HG03066 (cell line): ENCODE data around the gene BMPR1B.
"Not testable (repeated sequence)": the region's sequence is repeated elsewhere in the genome, so short reads cannot be mapped to it uniquely, and the experiment has no call there.

Experiments used
- ATAC-seq: cut with Tn5 transposase; IDR thresholded peaks from one replicate; pipeline ENCODE4 v1.9.1; 2021; ENCODE audit warnings: low read depth; ENCODE audit not compliant: unreplicated experiment

BMPR1B gene

DNA sequence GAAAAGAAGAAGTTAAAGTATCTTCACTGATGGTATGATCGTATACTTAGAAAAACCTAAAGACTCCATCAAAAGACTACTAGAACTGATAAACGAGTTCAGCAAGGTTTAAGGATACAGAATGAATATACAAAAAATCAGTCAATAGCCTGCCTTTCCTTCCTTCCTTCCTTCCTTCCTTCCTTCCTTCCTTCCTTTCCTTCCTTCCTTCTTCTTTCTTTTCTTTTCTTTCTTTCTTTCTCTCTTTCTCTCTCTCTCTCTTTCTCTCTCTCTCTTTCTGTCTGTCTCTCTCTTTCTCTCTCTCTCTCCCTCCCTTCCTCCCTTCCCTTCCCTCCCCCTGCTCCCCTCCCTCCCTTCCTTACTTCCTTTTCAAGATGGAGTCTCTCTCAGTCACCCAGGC is 362.7 kb downstream of the BMPR1B start:
- ATAC-seq = no peak

DNA sequence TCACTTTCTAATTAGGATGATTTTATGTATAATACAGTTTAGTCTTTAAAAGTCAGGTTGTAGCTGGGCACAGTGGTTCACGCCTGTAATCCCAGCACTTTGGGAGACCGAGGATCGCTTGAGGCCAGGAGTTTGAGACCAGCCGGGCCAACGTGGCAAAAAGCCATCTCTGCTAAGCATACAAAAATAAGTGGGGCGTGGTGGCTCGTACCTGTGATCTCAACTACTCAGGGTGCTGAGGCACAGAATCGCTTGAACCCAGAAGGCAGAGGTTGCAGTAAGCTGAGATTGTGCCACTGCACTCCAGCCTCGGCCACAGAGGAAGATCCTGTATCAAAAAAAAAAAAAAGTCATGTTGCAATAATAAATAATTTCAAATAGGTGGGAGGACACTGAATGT is 364.2 kb downstream of the BMPR1B start:
- ATAC-seq = no peak

DNA sequence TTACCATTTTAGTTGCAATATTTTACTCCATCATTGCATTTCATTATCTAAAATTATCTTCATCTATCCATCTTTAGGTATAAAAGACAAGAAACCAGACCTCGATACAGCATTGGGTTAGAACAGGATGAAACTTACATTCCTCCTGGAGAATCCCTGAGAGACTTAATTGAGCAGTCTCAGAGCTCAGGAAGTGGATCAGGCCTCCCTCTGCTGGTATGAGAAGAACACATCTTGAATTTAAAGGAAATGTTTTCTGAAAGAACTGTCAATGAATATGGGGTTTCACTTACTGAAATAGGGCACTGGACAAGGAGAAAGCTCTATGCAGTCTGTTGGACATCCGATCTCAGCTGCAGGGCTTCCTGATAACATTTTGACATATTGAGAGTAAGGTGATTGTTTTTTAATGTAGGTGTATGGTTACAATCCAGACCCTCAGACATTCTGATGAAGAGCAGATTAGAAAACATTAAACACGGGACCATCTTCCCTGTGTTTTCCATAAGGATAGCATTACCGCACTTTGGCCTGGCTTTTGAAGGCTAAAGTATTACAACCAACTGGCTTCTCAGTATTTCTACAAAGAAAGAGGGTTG is 367.2 kb downstream of the BMPR1B start:
- no peak for ATAC-seq

DNA sequence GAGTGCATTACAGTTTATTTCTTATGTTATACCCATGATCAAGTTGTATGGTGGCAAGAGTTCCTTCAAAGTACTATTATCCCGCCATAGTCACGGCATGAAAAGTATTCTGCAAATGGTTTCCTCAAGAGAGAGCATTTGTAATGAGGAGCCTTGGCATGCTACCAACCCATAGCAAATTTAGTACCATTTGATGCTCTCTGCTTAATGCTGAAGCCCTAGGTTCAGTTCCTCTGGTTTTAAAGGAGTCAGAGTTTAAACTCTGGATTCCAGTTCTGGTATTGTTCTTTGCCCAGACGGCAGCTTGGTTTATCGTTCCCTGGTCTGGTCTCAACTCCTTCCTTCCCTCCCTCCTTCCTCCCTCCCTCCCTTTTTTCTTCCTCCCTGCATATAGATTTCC is 371.3 kb downstream of the BMPR1B start:
- no peak for ATAC-seq

DNA sequence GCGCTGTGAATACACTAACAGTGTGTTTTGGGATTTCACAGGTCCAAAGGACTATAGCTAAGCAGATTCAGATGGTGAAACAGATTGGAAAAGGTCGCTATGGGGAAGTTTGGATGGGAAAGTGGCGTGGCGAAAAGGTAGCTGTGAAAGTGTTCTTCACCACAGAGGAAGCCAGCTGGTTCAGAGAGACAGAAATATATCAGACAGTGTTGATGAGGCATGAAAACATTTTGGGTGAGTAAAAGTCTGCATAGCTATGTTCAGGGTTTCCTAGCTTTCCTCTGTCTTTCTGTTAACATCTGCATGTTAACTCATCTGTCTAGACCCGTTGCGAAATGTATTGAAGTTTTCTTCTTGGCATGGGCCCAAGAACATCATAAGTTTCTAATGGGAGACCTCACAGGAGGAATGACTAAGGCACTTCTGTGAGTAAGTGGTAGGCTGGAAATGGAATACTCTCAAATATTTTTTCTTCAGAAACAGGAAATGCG is 372.1 kb downstream of the BMPR1B start:
- ATAC-seq = no peak

DNA sequence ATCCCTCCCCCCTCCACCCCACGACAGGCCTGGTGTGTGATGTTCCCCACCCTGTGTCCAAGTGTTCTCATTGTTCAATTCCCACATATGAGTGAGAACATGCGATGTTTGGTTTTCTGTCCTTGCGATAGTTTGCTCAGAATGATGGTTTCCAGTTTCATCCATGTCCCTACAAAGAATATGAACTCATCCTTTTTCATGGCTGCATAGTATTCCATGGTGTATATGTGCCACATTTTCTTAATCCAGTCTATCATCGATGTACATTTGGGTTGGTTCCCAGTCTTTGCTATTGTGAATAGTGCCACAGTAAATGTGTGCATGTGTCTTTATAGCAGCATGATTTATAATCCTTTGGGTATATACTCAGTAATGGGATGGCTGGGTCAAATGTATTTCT is 376.3 kb downstream of the BMPR1B start:
- ATAC-seq = not testable (repeated sequence)

DNA sequence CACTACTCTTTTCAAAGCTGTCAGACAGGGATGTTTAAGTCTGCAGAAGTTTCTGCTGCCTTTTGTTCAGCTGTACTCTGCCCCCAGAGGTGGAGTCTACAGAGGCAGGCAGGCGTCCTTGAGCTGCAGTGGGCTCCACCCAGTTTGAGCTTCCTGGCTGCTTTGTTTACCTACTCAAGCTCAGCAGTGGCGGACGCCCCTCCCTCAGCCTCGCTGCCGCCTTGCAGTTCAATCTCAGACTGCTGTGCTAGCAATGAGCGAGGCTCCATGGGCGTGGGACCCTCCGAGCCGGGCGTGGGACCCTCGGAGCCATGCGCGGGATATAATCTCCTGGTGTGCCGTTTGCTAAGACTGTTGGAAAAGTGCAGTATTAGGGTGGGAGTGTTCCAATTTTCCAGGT is 381.7 kb downstream of the BMPR1B start:
- not testable (repeated sequence) for ATAC-seq

DNA sequence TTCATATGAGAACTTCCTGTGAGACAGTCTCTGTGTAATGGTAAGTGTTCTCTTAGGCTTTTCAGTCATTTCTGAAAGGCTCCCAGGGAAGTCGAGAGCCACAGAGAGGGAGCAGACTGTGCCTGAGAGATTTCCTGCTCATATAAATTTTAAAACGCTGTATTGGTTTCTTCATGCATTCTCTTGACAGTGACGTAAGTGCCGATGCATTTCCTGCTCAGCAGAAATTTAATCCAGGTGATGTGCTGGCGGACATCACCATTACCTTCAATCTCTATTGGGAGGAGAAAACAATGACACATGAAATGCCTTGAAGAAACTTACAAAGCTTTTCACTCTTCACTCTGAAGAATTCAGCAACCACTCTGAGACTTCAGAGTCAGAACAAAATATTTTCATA is 383.6 kb downstream of the BMPR1B start:
- no peak for ATAC-seq

DNA sequence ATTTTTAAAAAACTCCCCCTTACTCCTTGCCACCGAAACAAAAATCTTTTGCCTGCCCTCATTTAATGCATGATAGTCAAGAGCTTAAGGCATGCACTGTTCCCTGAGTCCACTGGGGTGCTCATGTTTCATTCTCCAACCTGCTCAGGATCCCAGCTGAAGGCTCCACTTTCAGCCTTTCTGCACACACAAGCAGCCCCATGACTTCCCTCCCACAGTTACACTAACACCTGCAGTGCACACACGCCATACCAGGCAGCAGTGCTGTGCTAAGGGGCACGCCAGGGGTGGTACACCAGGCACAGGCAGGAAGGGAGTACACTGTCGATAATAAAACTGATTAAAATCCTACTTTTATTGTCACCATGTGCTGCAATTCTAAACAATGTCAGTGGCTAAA is 385.2 kb downstream of the BMPR1B start:
- no peak for ATAC-seq

DNA sequence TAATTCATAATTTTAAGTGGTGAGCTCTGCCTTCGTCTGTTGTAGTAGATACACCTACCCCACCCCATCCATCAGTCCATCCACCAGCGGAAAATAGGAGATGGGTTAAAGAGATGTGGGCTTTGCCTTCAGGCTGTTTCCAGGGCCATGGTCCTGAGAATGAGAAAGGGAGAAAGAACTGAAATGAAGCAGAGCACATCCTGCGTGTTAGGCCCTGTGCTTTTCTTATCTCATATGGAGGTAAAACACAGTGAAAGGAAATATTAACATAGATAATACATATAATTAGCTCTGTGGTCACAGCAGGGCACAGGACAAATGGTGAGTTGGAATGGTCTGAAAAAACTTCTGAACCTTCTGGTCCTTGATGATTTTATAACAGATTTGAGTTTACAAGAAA is 393.5 kb downstream of the BMPR1B start:
- no peak for ATAC-seq

DNA sequence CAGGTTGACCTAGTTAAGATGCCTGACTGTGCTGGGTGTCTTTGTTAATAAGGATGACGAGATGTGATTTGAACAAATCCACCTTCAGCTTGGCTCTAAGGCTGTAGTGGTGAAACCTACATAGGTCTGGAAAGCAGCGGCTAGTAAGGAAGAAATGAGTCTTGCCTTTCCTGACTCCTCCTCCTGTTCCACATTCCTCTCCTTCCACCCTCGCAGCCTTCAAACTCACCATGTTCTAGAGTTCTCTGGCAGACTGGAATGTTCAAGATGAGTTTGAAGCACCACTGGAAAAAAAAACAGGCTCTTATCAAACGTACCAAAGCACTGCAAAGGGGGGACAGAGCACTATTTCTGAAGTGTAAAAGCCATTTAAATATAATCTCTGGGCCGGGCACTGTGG is 395.4 kb downstream of the BMPR1B start:
- ATAC-seq = no peak

DNA sequence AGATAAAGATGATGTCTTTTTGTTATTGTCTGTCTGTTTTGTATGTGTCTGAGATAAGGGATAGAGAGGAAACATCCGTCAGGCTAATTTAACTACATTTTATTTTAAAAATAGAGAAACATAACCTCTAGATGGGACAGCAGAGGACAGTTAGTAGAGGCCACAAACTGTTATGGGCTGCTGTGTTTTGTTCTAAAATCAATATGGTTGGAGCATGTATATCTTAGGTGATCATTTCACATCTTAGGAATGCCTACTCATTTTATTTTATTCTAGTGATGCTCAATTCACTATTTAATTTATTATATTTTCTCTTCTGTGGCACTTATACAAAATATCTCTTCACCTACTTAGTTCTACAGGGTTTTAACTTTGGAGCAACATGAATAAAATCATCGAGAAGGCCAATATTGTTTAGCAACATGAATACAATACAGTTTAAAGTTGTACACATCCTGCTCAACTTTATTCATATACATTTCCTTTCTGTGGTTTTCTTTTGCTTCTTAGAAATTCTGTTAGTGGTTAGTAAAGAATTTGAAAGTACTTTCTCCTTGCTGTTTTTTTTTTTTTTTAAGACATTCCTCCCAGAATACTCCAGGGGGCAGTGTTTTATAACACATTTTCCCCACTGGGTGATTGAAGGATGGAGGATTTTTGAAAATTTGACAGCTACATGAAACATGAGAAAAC is 398.1 kb downstream of the BMPR1B start:
- no peak for ATAC-seq

DNA sequence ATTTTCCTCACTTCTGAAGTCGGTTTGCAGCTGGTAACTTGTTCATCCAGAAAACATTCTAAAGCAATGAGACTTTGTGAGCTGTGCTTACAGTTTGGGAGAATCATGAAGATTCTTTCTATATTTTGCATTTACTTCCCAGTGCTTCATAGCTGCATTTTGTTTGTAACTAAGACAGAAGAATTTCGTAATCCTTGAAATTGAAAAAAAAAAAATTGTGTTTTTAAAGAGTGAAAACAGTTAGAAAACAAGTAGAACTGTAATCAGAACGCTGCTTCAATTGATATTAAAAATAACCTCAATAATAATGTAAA is 398.7 kb downstream of the BMPR1B start:
- no peak for ATAC-seq

DNA sequence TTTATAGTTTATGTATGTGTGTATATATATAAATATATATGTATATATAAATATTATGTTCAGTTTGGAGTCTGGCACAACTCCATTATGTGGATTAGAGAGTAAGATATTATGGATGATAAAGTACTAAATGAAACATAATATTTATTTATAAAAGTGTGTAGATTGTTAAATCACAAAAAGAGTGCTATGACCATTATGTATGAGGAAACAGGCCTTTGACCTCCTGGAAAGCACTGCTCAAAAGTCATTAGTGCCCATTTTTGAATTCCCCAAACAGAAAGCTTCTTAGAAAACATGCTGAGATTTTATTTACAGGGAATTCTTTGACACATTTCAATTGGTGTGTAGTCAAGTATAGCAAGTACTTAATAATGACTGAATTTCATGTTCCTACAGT is 399.8 kb downstream of the BMPR1B start:
- no peak for ATAC-seq

DNA sequence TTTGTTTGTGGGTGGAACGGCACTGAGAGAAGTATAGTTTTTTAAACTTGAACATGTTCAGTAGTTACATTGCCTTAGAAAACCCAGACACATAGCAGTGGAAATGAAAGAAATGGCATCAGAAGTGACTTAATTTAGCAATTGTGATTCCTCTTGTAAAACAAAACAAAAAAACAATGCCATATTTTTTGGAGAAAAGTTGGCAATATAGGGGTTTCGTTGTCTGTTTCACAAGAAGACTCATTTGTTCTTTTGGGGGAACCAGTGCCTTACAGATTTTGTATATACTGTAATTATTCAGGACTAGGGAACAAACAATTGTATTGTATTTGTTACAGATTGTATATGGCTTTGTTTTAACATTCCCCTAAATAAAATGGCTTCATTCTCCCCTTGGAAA is 400.3 kb downstream of the BMPR1B start:
- ATAC-seq = no peak

DNA sequence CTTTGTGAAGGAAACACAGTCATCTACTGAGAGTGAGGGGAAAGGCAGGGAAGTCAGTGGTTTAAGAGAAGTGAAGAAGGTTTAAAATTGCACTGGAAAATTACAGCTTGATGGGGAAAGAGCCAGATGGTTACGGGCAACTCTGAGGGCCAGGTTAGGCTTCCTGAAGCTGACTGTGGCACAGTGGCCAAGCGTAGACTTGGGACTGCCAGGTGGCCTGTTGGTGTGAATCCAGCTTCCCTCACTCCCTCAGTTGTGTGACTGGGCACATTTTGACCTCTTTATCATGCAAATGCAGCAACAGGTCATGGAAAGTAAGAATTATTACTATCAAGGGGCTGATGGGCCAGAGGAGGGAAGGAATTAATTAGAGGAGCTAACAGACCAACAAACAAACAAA is 400.9 kb downstream of the BMPR1B start:
- ATAC-seq = no peak

DNA sequence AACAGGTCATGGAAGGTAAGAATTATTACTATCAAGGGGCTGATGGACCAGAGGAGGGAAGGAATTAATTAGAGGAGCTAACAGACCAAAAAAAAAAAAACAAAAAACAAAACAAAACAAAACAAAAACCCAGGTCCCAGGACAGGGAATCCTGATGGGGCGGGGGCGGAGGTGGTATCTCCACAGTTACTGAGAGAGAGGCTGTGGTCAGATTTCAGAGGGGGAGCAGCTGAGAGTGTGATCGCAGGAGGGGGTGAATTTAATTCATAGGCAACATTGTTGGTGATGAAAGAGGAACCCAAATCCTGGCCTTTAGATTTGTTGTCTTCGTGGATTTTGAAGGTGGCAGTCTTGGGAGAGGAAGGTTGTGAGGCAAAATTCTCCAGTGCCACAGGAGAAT is 401.6 kb downstream of the BMPR1B start:
- no peak for ATAC-seq

DNA sequence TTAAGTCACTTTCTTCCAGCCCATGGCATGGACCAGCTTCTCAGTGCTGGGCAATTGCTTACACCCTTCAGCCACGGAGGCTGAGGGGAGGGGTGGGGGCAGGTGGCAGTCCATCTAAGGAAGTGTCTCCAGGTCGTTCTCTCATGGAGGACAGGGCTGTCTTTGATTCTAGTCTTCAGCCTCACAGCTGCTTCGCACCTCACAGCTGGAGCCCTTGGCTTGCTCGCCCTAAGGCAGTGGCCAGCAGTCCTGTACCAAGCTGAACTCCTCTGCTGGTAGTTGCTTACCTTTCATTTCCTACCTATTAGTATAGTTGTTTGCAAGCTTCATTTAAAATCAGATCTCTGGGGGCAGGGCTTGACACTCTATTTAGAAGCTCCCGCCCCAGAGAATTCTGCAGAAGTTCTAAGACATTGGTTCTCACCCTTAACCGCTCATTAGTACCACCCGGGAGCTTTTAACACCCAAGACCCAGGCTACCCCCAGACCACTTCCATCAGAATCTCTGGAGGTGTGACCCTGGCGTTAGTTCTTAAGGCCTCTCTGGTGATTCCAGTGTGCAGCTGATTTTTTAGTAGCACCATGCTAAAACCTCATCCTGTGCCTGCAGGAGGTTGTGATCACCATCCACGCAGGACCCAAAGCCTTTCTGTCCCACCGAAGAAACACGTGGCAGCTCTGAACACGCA is 404.2 kb downstream of the BMPR1B start:
- ATAC-seq = no peak

DNA sequence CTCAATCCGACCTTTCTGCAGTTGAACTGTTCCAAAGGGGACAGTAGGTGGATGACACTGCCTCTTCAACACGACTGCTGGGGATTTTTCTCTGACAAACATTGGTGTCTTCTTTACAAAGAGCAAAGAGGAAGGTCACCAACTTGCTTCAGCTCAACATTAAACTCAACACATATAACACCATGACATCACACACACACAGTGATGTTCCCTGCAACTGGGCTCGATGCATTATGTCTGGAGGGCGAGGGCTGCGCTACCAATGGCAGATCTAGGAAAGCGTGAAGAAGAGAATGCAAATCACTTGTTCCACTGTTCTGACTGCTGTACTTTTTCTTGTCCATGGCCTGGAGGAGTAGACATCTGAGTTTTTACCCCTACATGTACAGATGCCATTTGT is 405.1 kb downstream of the BMPR1B start:
- ATAC-seq = no peak

DNA sequence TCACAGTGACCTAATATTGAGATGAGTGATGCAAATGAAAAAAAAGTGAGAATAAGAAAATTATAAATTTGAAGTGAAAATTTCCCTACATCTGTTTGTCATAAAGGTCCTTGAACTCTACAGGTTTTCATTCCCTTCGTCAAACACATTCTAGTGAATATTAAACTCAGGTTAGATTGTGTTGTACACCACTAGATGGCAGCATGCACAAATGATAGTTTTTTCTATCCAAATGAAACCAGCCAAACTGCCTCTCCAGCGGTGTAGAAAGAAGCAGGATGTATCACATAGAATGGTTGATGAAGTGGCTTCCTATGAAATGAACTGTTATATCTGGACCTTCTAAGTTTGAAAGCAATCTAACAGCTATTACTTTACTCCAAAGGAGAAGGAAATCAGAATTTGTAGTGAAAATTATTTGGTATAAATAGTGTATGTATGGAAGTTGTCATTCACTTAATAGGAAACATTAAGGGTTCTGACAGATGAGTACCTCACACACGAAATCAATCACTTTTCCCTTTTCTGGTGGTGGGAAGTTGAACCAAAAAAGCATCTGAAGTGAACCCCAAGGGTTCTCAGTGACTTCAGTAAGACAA is 408.3 kb downstream of the BMPR1B start:
- ATAC-seq = peak; percentile 80

DNA sequence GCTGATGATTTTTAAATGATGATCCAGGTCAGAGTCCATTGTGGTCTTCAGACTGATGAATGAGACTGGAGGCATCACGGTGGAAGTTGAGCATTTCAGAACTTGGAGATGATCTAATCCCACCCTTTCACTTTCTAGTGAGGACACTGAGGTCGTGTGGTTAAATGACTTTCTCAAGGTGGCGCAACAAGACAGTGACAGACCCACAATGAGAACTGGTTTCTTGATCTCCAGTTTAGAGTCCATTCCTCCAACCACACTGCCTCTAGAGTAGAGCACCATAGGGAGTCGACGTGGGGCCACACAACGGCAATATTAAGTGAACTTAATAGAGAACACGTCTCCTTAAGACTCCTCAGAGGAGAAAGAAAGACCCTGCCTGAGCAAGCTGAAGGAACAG is 410.1 kb downstream of the BMPR1B start:
- ATAC-seq = no peak

DNA sequence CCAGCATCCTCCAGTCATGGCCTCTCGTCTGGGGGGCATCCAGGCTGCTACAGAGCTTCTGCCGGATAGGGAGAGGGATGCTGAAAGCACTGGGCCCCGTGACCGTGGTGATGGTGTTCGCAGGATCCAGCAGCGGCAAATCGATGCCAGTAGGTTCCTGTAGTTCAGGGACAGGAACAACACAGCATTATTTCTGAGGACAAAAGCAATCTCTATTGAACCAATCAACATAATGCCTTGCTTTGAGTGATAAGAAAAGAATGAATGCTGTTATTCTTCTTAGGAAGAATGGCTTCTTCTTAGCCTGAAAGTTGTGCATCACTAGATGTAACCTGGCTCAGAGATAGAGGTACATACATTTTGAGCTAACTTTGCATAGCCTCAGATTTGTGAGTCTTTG is 412.4 kb downstream of the BMPR1B start:
- ATAC-seq = no peak
